ENCODE data around the gene TMEM178B. TPM values are rescaled to one million over a fixed set of nuclear protein-coding genes. Genes with fewer than 3 reads are reported as not detected.

Gene TMEM178B
- total and polyA plus RNA-seq, 2 experiments from 2014 or later = 0.24 to 0.30 TPM

DNA sequence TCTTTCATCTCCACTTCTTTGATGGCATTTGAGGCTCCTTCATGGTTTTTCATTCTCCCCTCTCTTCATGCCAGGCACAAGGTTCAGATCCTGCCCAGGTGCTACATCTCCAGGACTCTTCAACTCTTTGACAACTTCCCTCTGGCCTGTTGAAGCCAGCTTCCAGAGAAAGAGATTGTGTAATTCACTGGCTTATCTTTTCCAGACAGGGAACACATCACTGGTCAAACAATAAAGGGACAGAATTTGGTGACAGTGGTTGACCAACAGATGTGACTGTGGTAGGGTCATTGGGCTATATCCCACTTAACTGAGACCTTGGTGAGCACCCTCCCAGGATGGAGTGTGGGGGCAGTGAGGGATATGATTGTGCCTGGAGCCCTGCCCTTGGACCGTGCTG is 365.9 kb downstream of the TMEM178B start:
- H3K36me3 ChIP-seq (replicated peaks; ENCODE audit: insufficient read depth, low read depth) = no peaks in the 10 kb centered on the region
- H3K27me3 ChIP-seq = no peaks in the 10 kb centered on the region
- H4K20me1 ChIP-seq (ENCODE audit: insufficient read depth, poor library complexity, severe bottlenecking) = no peaks in the 10 kb centered on the region
- H2AFZ ChIP-seq = no peak overlapping the region
- H3K9me3 ChIP-seq (ENCODE audit: low read depth) = no peaks in the 10 kb centered on the region
- no peaks in the 10 kb centered on the region for H3K4me1 ChIP-seq (ENCODE audit: insufficient read depth)
- H3K4me2 ChIP-seq = no peak overlapping the region
- no peak for TF ChIP-seq EZH2 (IDR thresholded peaks at IDR 0.05; ENCODE audit: borderline replicate concordance)
- no peak for TF ChIP-seq EZH2phosphoT487 (IDR thresholded peaks at IDR 0.05; ENCODE audit: low read depth, severe bottlenecking, unreplicated experiment)
- TF ChIP-seq, protein P1, sequence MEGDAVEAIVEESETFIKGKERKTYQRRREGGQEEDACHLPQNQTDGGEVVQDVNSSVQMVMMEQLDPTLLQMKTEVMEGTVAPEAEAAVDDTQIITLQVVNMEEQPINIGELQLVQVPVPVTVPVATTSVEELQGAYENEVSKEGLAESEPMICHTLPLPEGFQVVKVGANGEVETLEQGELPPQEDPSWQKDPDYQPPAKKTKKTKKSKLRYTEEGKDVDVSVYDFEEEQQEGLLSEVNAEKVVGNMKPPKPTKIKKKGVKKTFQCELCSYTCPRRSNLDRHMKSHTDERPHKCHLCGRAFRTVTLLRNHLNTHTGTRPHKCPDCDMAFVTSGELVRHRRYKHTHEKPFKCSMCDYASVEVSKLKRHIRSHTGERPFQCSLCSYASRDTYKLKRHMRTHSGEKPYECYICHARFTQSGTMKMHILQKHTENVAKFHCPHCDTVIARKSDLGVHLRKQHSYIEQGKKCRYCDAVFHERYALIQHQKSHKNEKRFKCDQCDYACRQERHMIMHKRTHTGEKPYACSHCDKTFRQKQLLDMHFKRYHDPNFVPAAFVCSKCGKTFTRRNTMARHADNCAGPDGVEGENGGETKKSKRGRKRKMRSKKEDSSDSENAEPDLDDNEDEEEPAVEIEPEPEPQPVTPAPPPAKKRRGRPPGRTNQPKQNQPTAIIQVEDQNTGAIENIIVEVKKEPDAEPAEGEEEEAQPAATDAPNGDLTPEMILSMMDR (IDR thresholded peaks at IDR 0.05; ENCODE audit: poor library complexity) = no peak
- H3K9me2 ChIP-seq (replicated peaks; ENCODE audit: insufficient read depth) = no peaks in the 10 kb centered on the region
- H3K27ac ChIP-seq = no peak overlapping the region
- WGBS (ENCODE audit: low lambda C conversion rate, missing lambda C conversion rate) = 67% methylated on average over 1 of the region's 1 CpG
- H3K4me3 ChIP-seq = no peak overlapping the region
- no peaks in the 10 kb centered on the region for H3K79me2 ChIP-seq
- DNase-seq (ENCODE audit: low spot score) = no peak

DNA sequence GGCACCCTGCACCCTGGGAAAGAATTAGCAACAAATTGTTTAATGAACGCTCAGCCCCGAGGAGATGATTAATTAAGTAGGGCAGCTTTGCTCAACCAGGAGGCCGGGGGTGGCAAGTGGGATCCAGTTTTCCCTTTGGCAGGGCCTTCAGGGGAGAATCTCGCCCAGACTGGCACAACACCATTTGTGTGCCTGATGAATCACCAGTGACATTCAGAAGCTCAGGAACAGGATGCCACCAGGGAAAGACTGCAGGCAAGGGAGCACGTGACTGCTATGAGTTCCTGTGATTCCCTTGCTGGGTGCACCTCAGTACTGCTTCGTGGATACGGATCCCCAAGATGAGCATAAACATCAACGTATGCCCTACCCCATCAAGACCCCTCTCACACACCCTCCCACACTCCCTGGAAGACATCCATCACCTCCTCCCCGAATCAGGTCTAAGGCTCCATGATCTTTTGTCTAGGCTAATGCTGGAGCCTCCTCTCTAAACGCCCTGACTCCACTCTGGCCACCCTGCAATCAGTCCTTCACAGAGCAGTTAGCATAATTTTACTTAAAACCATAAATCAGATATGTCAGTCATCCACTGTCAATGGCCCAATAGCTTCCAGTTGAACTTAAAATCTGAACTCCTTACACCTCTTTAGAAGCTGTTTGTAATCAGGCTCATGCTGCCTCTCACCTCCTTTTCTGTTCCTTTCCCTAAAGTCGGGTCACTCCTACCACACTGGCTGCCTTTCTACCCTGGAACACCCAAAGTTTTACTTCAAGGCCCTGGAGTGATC is 368.2 kb downstream of the TMEM178B start:
- 89% methylated on average over 11 of the region's 11 CpGs for WGBS (ENCODE audit: low lambda C conversion rate, missing lambda C conversion rate)
- TF ChIP-seq EZH2phosphoT487 (IDR thresholded peaks at IDR 0.05; ENCODE audit: low read depth, severe bottlenecking, unreplicated experiment) (no peak), EZH2 (IDR thresholded peaks at IDR 0.05; ENCODE audit: borderline replicate concordance) (no peak)
- TF ChIP-seq, protein P1 (IDR thresholded peaks at IDR 0.05; ENCODE audit: poor library complexity) = no peak
- Histone ChIP-seq H3K4me2 (no peak overlapping the region), H4K20me1 (ENCODE audit: insufficient read depth, poor library complexity, severe bottlenecking) (no peaks in the 10 kb centered on the region), H2AFZ (no peak overlapping the region), H3K9me2 (replicated peaks; ENCODE audit: insufficient read depth) (no peaks in the 10 kb centered on the region), H3K4me3 (no peak overlapping the region), H3K79me2 (no peaks in the 10 kb centered on the region), H3K27me3 (no peaks in the 10 kb centered on the region), H3K9me3 (ENCODE audit: low read depth) (no peaks in the 10 kb centered on the region), H3K4me1 (ENCODE audit: insufficient read depth) (no peaks in the 10 kb centered on the region), H3K27ac (no peak overlapping the region), H3K36me3 (replicated peaks; ENCODE audit: insufficient read depth, low read depth) (no peaks in the 10 kb centered on the region)
- DNase-seq (ENCODE audit: low spot score) = no peak

DNA sequence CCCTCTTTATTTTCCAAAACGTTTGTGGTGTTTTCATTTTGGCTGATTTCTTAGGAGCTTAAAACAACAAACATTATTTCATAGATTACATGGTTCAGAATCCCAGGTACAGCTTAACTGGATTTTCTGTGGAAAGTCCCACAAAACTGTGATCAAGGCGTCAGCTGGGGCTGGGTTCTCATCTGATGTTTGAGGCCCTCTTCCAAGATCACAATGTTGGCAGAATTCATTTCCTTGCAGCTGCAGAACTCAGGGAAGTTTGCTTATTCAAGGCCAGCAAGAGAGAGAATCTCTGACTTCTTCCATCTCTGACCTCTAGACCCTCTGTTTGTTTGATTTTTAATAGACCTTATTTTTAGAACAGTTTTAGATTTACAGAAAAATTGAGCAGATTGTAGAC is 368.9 kb downstream of the TMEM178B start:
- H4K20me1 ChIP-seq (ENCODE audit: insufficient read depth, poor library complexity, severe bottlenecking) = no peaks in the 10 kb centered on the region
- H3K79me2 ChIP-seq = no peaks in the 10 kb centered on the region
- no peaks in the 10 kb centered on the region for H3K27me3 ChIP-seq
- H2AFZ ChIP-seq = no peak overlapping the region
- H3K4me1 ChIP-seq (ENCODE audit: insufficient read depth) = no peaks in the 10 kb centered on the region
- no peak overlapping the region for H3K4me3 ChIP-seq
- no peak overlapping the region for H3K27ac ChIP-seq
- no peaks in the 10 kb centered on the region for H3K9me2 ChIP-seq (replicated peaks; ENCODE audit: insufficient read depth)
- WGBS (ENCODE audit: low lambda C conversion rate, missing lambda C conversion rate) = 69% methylated on average over 2 of the region's 2 CpGs
- DNase-seq (ENCODE audit: low spot score) = no peak
- H3K36me3 ChIP-seq (replicated peaks; ENCODE audit: insufficient read depth, low read depth) = no peaks in the 10 kb centered on the region
- TF ChIP-seq EZH2 (IDR thresholded peaks at IDR 0.05; ENCODE audit: borderline replicate concordance) = no peak
- no peak for TF ChIP-seq EZH2phosphoT487 (IDR thresholded peaks at IDR 0.05; ENCODE audit: low read depth, severe bottlenecking, unreplicated experiment)
- TF ChIP-seq, protein P1 (IDR thresholded peaks at IDR 0.05; ENCODE audit: poor library complexity) = no peak
- H3K4me2 ChIP-seq = no peak overlapping the region
- H3K9me3 ChIP-seq (ENCODE audit: low read depth) = no peaks in the 10 kb centered on the region
